GM03348 (cell line): Measurements from ENCODE around the gene USP1.

Experiments used
- DNase-seq: peaks from one replicate; pipeline ENCODE4 v3.0.0; 2012; ENCODE audit warnings: low spot score

The USP1 gene

DNA sequence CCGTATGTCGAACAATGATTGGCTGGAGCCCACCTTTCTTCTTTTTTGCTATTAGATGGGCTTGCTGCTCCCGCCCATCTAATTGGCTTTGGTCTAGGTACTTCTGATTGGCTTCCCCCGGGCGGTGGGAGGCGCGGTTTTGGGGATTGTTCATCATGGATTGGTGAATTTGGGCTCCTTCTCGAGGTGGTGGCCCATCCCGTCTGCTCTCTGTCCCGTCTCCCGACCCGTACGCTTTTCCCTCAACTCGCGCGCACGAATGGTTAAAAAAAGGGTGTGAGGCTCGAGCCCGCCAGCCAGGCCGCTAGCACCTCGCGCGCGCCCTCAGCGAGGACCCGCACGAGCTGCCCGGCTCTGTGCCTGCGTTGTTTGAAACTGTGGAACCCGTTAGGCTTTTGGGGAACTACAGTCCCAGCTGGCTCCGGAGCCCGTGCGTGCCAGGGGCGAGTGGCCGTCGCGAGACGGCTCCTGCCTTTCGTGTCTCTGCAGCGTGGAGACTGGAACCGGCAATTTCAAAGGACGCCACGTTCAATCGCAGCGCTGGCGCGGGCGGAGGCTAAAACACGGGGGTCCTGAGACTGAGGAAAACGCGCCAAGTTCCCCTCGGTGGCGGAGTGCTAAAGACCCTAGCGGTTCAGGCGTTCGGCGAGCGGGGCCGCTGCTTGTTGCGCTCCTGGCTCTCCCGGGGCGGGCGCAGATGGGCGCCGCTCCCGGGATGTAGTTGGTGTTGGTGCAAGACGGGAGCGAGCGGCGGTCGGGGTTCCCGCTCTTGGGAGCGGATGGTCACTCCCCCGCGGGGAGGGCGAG, at the start of gene USP1:
Gene USP1 (plus strand): TSS at position 584 of the 807 bp plus-strand sequence. CDS start 2,819 bp downstream, outside the sequence.
- DNase-seq, result peak; percentile 97

- DNase-seq, result no peak
These were observed 47.3 kb upstream of the USP1 start for GRCh38 chr1:62389531-62389930.

DNA sequence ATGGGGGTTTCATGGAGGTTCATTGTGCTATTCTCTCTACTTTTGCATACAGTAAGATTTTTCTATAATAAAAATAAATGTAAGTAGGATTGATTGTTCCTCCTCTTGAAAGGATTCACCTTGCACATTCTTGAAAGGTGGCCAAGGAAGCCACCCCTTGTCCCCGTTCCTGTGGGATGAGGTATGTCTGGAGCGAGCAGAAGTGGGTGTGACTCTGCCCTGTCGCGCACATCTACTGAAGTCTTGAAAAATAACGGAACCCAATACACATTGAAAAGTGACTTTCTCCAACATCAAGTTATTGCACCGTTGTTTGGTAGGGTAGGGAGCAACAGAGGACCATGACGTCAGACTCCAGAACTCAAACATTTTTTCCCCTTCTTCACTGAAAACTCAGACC, 46.8 kb upstream of the USP1 start:
- DNase-seq, result no peak

GRCh38 chr1:62391369-62391971, 45.4 kb upstream of the USP1 start:
- no peak for DNase-seq

DNA sequence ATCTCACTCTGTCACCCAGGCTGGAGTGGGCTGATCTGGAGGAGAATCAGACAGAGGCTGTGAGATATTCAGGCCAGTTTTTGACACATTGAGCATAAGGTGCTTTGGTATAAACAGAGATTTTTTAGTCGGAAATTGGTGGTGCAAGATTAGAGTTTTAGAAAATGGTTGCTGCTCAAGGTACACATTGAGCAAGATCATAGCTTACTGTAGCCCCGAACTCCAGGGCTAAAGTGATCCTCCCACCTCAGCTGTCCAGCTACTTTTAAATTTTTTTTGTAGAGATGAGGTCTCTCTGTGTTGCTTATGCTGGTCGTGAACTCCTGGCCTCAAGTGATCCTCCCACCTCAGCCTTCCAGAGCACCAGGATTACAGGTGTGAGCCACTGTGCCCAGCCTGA, 43.9 kb upstream of the USP1 start:
- DNase-seq, result no peak

DNA sequence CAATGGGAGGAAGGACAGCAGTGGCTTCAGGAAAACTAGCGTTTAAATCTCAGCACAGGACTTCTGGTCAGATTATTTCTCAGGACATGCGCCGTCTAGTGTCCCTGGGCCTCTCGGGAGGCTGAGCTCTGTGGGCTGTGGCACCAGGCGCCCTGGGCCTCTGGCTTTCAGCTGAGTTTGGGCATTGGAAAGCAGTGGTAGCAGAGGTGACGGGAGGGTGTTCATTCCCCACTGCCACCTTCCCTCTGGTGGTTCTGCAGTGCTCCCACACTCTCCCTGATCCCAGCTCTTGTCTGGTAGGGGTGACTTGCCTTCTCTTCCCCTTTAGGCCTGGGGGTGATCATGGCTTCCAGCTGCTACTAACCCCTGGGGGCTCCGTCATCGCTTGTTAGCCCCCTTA, 42.2 kb upstream of the USP1 start:
- DNase-seq, result no peak

DNA sequence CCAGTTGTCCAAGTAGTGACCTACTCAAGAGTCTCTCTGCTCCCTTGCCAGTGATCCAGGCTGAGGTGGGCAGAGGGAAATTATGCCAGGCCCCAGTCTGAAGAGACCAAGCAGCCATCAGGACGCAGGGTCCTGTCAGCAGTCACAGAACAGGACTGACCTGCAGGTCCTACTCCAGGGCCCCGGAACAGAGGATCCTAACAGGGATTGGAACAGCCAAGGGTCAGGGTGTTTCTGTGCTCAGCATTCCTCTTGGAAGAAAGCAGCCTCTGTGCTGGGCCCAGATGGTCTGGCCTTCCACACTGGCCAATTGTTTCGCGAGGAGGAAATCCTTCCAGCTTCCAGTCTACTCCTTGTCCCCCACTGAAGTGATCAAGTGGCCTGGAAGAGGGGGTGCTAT, 41.6 kb upstream of the USP1 start:
- DNase-seq, result no peak

DNA sequence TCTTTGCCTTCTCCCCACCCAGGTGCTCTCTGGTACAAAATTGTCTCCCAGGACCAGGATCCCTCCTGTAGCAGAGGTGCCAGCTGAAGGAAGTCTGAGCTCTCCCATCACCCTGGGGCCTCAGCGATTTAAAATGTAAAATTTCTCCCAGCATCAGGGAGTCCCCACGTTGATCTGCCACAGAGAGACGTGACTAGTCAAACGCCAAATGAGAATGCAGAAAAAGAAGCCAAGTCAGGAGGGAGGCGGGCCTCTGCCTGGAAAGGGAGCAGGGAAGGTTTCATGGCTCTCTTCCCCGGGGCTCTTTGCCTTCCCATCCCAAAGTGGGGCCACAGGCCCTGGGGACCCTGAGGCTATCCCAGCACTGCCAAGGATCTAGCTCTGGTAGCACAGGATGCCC, 40.0 kb upstream of the USP1 start:
- DNase-seq, result no peak

- DNase-seq, result no peak
These were observed 39.5 kb upstream of the USP1 start for GRCh38 chr1:62397301-62397700.

- DNase-seq, result peak; percentile 83
These were observed 38.5 kb upstream of the USP1 start for GRCh38 chr1:62398377-62398776.

DNA sequence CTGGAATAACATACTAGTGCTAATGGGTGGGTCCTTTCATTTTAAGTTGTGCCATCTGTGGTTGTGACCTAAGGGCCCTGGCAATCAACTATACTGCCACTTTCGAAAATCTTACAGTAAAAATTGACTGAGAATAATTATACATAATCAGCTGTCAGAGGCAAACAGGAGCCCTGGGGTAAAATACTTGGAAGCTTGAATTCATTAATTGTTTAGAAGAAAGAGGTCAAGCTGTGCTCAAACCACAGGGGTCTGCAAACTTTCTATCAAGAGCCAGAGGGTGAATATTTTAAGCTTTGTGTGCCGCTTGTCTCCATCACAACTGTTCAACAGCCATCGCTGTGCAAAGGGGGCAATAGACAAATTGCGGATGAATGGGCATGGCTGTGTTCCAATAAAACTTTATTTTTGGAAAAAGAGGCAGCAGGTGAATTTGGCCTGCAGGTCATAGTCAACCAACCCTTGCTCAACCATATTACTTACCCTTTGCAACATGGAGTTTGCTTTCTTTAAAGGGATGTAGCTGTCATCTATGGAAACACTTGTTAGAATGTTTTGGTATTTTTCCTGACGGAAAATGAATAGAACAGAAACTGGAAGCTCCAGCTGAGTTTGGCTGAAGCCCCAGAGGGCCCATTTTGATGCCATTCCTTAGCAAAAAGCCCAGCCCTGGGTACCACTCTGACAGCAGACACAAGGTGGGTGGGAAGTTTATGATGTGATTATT, 35.7 kb upstream of the USP1 start:
- no peak for DNase-seq

DNA sequence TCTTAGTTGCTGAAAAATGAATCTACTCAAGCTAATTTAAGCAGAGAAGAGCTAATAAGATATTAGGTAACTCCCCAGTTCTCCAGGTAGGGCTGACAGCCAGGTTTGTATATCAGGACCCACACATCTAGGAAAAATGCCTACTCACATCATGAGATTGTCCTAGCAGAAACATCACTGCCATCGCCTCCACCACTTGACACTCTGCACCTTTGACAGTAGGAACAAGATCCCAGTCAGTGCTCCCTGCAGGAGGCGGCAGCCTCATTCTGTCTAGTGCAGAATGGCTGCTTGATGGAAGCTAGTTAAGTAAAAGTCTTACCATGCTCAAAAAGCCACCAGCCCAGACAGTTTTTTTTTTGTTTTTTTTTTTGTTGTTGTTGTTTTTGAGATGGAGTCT, 31.6 kb upstream of the USP1 start:
- no peak for DNase-seq

DNA sequence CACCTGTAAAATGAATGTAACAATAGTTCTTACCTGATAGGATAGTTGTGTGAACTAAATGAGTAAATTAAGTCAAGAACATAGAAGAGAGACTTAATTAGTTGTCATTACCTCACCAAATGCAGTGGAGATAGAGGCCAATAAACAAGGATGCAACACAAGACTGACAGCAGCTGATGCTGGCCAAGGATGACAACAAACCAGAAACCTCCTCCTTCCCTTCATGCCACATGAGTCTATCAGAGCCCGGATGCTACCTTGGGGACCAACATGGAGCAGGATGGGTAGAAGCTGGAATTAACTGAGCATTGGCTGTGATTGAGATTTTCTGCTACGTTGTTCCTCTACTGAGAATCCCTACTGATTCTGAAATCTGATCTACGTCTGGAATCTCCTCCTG, 30.3 kb upstream of the USP1 start:
- no peak for DNase-seq

DNA sequence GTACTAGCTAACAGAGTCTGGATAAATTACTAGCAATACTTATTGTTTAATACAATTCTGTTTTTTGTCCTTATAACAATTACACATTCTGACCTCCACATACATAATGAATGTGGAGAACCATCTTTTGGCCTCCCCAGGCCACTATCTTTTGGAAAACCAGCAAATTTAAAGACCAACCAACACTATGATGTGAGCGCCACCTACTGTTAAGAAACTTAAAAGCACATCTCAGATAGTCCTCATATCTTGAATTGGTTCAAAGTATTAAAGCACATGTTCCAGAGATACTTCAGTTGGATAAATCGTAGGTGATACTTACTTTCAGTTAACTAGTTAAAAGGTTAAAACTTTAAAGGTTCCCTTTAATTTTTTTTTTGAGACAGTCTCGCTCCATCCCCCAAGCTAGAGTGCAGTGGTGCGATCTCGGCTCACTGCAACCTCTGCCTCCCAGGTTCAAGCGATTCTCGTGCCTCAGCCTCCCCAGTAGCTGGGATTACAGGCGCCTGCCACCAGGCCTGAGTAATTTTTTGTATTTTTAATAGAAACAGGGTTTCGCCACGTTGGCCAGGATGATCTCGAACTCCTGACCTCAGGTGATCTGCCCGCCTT, 29.3 kb upstream of the USP1 start:
- peak; percentile 72 for DNase-seq

- no peak for DNase-seq
These were observed 21.2 kb upstream of the USP1 start for GRCh38 chr1:62415687-62416086.

GRCh38 chr1:62417351-62417999, 19.4 kb upstream of the USP1 start:
- peak; percentile 22 for DNase-seq

DNA sequence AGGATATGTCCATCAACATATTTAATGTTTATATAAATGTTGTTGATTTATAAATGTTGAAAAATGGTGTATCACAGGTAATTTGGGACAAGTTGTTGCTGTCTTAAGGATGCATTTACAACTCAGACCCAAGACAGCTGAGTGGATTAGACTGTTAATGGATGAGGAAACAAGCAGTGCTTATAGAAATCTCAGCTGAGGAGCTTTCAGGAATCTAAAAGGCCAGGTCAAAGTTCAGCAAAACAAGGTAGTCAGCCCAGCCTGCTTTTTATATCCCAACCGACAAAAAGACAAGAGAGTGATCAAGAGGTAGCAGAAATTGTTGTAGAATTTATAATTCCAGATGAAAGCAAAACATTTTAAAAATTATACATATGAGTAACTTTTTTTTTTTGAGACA, 16.6 kb upstream of the USP1 start:
- DNase-seq, result no peak

DNA sequence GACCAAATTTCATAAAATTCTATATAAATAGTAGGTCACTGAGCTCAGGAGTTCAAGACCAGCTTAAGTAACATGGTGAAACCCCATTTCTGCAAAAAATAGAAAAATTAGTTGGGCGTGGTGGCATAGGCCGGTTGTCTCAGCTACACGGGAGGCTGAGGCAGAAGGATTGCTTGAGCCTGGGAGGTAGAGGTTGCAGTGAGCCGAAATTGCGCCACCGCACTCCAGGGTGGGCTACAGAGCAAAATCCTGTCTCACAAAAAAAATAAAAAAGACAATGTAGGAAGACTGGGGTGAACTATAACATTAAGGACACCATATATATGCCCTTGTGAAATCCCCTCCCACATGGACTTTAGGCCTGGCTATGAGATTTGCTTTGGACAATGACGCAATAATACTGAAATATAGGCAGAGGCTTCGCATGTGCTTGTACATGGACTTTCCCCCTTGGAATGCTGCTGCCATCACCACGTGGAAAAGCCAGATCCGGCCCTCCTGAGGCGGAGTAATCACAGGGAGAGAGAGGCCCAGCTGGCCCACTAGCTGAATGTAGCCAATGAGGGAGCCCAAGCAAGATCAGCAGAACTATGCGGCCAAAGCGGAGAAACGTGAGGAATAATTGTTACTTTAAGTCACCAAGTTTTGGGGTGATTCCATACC, 13.1 kb upstream of the USP1 start:
- DNase-seq, result no peak

GRCh38 chr1:62424411-62424810, 12.4 kb upstream of the USP1 start:
- DNase-seq, result no peak

DNA sequence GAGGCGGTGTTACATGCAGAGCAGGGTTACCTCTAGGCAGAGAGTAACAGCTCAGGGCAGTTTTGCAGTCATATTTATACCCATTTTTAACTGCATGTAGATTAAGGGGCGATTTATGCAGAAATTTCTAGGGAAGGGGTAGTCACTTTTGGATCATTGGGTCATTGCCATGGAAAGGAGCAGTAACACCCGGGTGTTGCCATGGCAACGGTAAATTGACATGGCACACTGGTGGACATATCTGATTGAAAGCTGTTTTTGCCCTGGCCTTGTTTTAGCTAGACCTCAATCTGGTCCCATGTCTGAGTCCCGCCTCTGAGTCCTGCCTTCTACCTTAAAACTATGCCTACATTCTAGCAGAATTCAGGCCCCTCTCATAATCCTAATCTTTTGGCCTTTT, 11.8 kb upstream of the USP1 start:
- DNase-seq, result no peak

DNA sequence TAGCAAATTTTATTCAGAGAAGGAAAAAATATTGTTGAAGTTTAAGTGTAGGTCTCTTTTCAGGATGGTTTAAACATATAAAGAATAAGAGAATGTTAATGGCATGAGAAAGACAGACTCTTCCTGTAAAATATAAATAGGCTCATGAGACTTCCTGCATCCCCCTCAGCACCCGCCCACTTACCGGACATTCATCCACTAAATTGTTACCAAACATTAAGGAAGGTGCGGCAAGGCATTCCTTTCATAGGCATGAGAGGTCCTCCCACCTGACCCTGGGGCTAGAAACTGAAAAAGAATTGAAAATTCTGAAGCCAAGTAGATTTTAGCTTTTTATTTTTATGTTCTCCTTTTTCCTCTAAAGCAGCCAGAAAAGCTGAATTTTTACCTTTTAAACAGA, 10.6 kb upstream of the USP1 start:
- no peak for DNase-seq

GRCh38 chr1:62426794-62427193, 10.1 kb upstream of the USP1 start:
- no peak for DNase-seq
